GM12878 (cell line): ENCODE measurements around the gene SCP2. TPM values are rescaled to one million over a fixed set of nuclear protein-coding genes. Genes with fewer than 3 reads are reported as not detected.
A peak's percentile ranks its signal among the peaks of the same experiment; 100 is the strongest.

Experiments
- ATAC-seq: fragments of 200-7000 bp; cut with Tn5 transposase; 3 replicates; pipeline ENCODE4 v1.9.1; 2020; ENCODE audit warnings: mild to moderate bottlenecking, moderate library complexity
- BruUV-seq: library from RNA; stranded (reverse); fragments of 400-500 nt; replicated peaks from 2 replicates; lab custom pipeline; 2021; lab: Mats Ljungman, UMichigan
- CTCF ChIA-PET: fragments of 300-600 bp; sonication (Branson Sonifier 250); formaldehyde crosslinking; extraction: SDS; loops from one replicate; lab custom pipeline; 2021; ENCODE audit warnings: inconsistent platforms; lab: Yijun Ruan, JAX
- POLR2A ChIA-PET: fragments of 350-600 bp; formaldehyde crosslinking; extraction: SDS; loops from one replicate; lab custom pipeline; 2021; ENCODE audit warnings: inconsistent platforms; lab: Charles Lee
- RAD21 ChIA-PET: fragments of 300-600 bp; sonication (Branson Sonifier 250); formaldehyde crosslinking; loops from one replicate; lab custom pipeline; 2023; ENCODE audit warnings: antibody characterized with exemption; ENCODE audit not compliant: unreplicated experiment; lab: Charles Lee
- SMC1A ChIA-PET: fragments of 300-600 bp; sonication (Branson Sonifier 250); formaldehyde crosslinking; loops from one replicate; lab custom pipeline; 2023; ENCODE audit not compliant: unreplicated experiment, uncharacterized antibody; lab: Charles Lee
- DNase-seq: peaks from one replicate; pipeline ENCODE4 v3.0.0-alpha.2; 2011; ENCODE audit warnings: low read depth, low spot score
- FAIRE-seq: peaks from 3 replicates; lab custom pipeline; 2011; peaks lifted over from hg19 to GRCh38; lab: Jason Lieb, UNC
- H2AFZ ChIP-seq: 2 replicates; pipeline ENCODE4 v1.6.0; 2011; ENCODE audit warnings: low read depth, low read length, control low read depth; ENCODE audit not compliant: control insufficient read depth
- H3K27ac ChIP-seq: 2 replicates; pipeline ENCODE4 v1.5.1; 2011; ENCODE audit warnings: control low read depth; ENCODE audit not compliant: control insufficient read depth, insufficient read depth
- H3K27me3 ChIP-seq, 2 experiments: replicated peaks in 1 of 2; 2 replicates each; pipeline versions ENCODE4 v1.6.0 to v1.6.1; 2011; ENCODE audit warnings: low read length in 1 of 2; ENCODE audit not compliant: control insufficient read depth in 2 of 2, insufficient read depth in 2 of 2
- H3K36me3 ChIP-seq, 2 experiments: 2 replicates each; pipeline ENCODE4 v1.5.1; 2011; ENCODE audit warnings: low read length in 1 of 2; ENCODE audit not compliant: control insufficient read depth in 2 of 2, insufficient read depth in 2 of 2
- H3K4me1 ChIP-seq: 2 replicates; pipeline ENCODE4 v1.6.1; 2011; ENCODE audit warnings: mild to moderate bottlenecking, low read length, moderate library complexity, mixed read lengths; ENCODE audit not compliant: control insufficient read depth, insufficient read depth
- H3K4me2 ChIP-seq: 2 replicates; pipeline ENCODE4 v1.6.0; 2011; ENCODE audit warnings: control low read depth; ENCODE audit not compliant: control insufficient read depth, insufficient read depth
- H3K4me3 ChIP-seq: fragments of 200-600 bp; sonication (generic); 2 replicates; pipeline ENCODE4 v1.5.1; 2016
- H3K79me2 ChIP-seq: 2 replicates; pipeline ENCODE4 v1.6.0; 2011; ENCODE audit warnings: low read length; ENCODE audit not compliant: control insufficient read depth, insufficient read depth
- H3K9ac ChIP-seq: 2 replicates; pipeline ENCODE4 v1.8.0; 2011; ENCODE audit warnings: low read length, control low read depth, mixed read lengths; ENCODE audit not compliant: control insufficient read depth, insufficient read depth
- H3K9me3 ChIP-seq: replicated peaks from 3 replicates; pipeline ENCODE4 v1.5.1; 2011; ENCODE audit warnings: mild to moderate bottlenecking, low read length; ENCODE audit not compliant: control insufficient read depth, insufficient read depth
- H4K20me1 ChIP-seq: 2 replicates; pipeline ENCODE4 v1.6.0; 2011; ENCODE audit not compliant: control insufficient read depth, insufficient read depth
- BRCA1 ChIP-seq: IDR thresholded peaks from 2 replicates; pipeline ENCODE4 v1.6.1; 2011; ENCODE audit warnings: low read depth, low read length, improper control_type of control experiment
- CBFB ChIP-seq: IDR thresholded peaks from 2 replicates; pipeline ENCODE4 v1.6.1; 2016; ENCODE audit warnings: antibody characterized with exemption, low read depth
- EP300 ChIP-seq, 2 experiments: fragments of 150-350 bp in 1 of 2; IDR thresholded peaks; 2 replicates each; pipeline ENCODE4 v1.6.1; 2011 to 2012; ENCODE audit warnings: low read depth in 2 of 2, low read length in 2 of 2, borderline replicate concordance in 1 of 2, improper control_type of control experiment in 1 of 2, inconsistent platforms in 1 of 2; ENCODE audit not compliant: control insufficient read depth in 1 of 2
- KAT2A ChIP-seq: conservative IDR thresholded peaks from 2 replicates; pipeline ENCODE4 v1.6.1; 2011; ENCODE audit warnings: low read depth, low read length; ENCODE audit not compliant: control insufficient read depth
- NR2C2 ChIP-seq: IDR thresholded peaks from 2 replicates; pipeline ENCODE4 v1.6.1; 2011; ENCODE audit warnings: borderline replicate concordance, low read depth; ENCODE audit not compliant: control insufficient read depth, insufficient read length
- RFX5 ChIP-seq: IDR thresholded peaks from 2 replicates; pipeline ENCODE4 v1.6.1; 2011; ENCODE audit warnings: low read depth, low read length, improper control_type of control experiment
- SIX5 ChIP-seq: IDR thresholded peaks from 2 replicates; pipeline ENCODE4 v1.6.1; 2011; ENCODE audit warnings: mild to moderate bottlenecking, low read depth, low read length, moderate library complexity; ENCODE audit not compliant: severe bottlenecking
- SUZ12 ChIP-seq: fragments of 200-600 bp; sonication (generic); IDR thresholded peaks from one replicate; pipeline ENCODE4 v1.6.1; 2018; ENCODE audit warnings: antibody characterized with exemption, mild to moderate bottlenecking; ENCODE audit not compliant: unreplicated experiment
- WGBS: methylation state at CpG from one replicate; pipeline ENCODE4 v1.1.6; 2016; ENCODE audit warnings: low lambda C conversion rate; ENCODE audit not compliant: insufficient replicate concordance, insufficient coverage; ENCODE audit errors: missing lambda C conversion rate; 5-methylcytosine and 5-hydroxymethylcytosine counted together
- in situ Hi-C: fragments of 300-500 bp; cut with MboI; formaldehyde crosslinking; loops from 9 replicates; pipeline ENCODE4 v1.14.3; 2018; ENCODE audit warnings: mixed read lengths
- intact Hi-C: fragments of 100-400 bp; cut with micrococcal nuclease; formaldehyde crosslinking; loops from one replicate; pipeline ENCODE4 v1.14.2; 2022; ENCODE audit not compliant: unreplicated experiment
- polyA plus RNA-seq, 11 experiments: library from polyadenylated mRNA; depleted of rRNA in 4 of 11; unstranded in 6 of 11; stranded (reverse) in 5 of 11; fragments of >200 nt; fragmentation: Nextera tagmentation in 4 of 11; fragmentation: Illumina TruSeq in 1 of 11; extraction: Ambion mirVana in 4 of 11; extraction: Trizol in 1 of 11; gene quantifications; 1 replicate in 1 of 11; 2 replicates in 10 of 11; pipeline versions ENCODE4 v1.2.1 to v1.2.3, GENCODE V29; 2011 to 2016; ENCODE audit warnings: inconsistent platforms in 2 of 11, missing spikeins in 2 of 11, low read depth in 1 of 11
- total RNA-seq, 4 experiments: library from RNA; depleted of rRNA in 3 of 4; stranded (reverse); fragments of >200 nt in 3 of 4; fragmentation: Illumina TruSeq in 1 of 4; extraction: Trizol in 1 of 4; gene quantifications; 2 replicates each; pipeline versions ENCODE4 v1.2.1 to v1.2.3, GENCODE V29; 2013 to 2021
- TF ChIP-seq, protein P1 (sequence below): IDR thresholded peaks from 2 replicates; pipeline ENCODE4 v1.6.1; 2012; ENCODE audit warnings: mild to moderate bottlenecking, low read depth, low read length

Gene SCP2
- total and polyA plus RNA-seq, 10 of the 15 experiments (the other 5 are each of a cell fraction or from before 2014, with no cell fraction given): 74.3 to 327 (median 127) TPM

DNA sequence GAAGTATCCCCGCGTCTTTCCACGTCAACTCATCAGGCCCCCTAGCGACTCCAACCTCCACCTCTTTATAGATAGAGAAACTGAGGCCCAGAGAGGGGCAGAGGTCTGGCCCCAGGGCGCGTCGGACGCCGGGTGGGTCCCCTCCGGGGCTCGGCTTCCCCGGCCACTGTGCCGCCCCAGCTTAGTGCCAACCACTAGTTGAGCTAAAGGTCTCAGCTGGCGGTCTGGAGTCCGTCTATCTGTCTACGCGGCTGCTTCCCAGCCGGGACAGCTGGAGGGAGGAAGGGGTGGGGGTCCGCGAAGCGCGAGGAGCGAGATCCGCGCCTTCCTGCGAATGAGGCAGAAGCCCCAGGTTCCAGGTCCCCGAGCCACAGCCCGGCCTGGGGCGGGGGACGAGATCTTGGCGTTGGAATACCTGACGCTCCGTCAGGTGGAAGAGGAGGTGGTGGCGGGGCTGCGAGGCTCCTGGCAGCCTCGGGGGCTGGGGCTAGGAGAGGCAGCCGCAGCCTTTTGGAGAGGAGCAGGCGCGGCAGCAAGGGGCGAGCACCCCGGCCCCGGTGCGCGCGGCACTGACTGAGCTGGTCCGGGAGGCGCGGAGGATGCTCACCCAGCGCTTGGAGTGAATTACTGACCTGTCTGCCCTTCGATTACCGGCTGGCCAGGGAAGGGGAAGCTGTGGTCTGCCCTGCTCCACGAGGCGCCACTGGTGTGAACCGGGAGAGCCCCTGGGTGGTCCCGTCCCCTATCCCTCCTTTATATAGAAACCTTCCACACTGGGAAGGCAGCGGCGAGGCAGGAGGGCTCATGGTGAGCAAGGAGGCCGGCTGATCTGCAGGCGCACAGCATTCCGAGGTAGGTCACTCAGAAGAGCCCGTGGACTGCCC lies 135.9 kb downstream of the SCP2 start:
- no peaks in the 10 kb centered on the region for H3K79me2 ChIP-seq
- H3K9ac ChIP-seq: no peak overlapping the region
- H3K9me3 ChIP-seq: no peaks in the 10 kb centered on the region
- H3K4me1 ChIP-seq: no peaks in the 10 kb centered on the region
- TF ChIP-seq KAT2A: no peak
- TF ChIP-seq SUZ12: peak; percentile 30
- TF ChIP-seq RFX5: no peak
- no peak for TF ChIP-seq CBFB
- no peak for TF ChIP-seq SIX5
- no peak for TF ChIP-seq EP300 (IDR thresholded peaks at IDR 0.05; ENCODE audit: borderline replicate concordance in 1 of 2, control insufficient read depth in 1 of 2, low read depth in 2 of 2, low read length in 2 of 2)
- no peak for TF ChIP-seq BRCA1
- TF ChIP-seq, protein P1, sequence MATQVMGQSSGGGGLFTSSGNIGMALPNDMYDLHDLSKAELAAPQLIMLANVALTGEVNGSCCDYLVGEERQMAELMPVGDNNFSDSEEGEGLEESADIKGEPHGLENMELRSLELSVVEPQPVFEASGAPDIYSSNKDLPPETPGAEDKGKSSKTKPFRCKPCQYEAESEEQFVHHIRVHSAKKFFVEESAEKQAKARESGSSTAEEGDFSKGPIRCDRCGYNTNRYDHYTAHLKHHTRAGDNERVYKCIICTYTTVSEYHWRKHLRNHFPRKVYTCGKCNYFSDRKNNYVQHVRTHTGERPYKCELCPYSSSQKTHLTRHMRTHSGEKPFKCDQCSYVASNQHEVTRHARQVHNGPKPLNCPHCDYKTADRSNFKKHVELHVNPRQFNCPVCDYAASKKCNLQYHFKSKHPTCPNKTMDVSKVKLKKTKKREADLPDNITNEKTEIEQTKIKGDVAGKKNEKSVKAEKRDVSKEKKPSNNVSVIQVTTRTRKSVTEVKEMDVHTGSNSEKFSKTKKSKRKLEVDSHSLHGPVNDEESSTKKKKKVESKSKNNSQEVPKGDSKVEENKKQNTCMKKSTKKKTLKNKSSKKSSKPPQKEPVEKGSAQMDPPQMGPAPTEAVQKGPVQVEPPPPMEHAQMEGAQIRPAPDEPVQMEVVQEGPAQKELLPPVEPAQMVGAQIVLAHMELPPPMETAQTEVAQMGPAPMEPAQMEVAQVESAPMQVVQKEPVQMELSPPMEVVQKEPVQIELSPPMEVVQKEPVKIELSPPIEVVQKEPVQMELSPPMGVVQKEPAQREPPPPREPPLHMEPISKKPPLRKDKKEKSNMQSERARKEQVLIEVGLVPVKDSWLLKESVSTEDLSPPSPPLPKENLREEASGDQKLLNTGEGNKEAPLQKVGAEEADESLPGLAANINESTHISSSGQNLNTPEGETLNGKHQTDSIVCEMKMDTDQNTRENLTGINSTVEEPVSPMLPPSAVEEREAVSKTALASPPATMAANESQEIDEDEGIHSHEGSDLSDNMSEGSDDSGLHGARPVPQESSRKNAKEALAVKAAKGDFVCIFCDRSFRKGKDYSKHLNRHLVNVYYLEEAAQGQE: no peak
- TF ChIP-seq NR2C2: no peak
- H3K4me3 ChIP-seq: no peak overlapping the region
- 23% methylated on average over 59 of the region's 61 CpGs for WGBS
- H2AFZ ChIP-seq: no peak overlapping the region
- H3K27ac ChIP-seq: no peak overlapping the region
- BruUV-seq: no TSS peak
- H4K20me1 ChIP-seq: no peaks in the 10 kb centered on the region
- ChIA-PET SMC1A (no interaction called here), POLR2A (no interaction called here), RAD21 (no interaction called here), CTCF (no interaction called here)
- DNase-seq (no peak), FAIRE-seq (no peak), ATAC-seq (no peak)
- no peaks in the 10 kb centered on the region for H3K36me3 ChIP-seq
- intact Hi-C loops: no loop called here
- in situ Hi-C loops: no loop called here
- peaks cover 5 to 10% of the 10 kb centered on the region in 2 experiments for H3K27me3 ChIP-seq
- no peak overlapping the region for H3K4me2 ChIP-seq
